Measurements from ENCODE around the gene PGLYRP1.

The PGLYRP1 gene

GRCh38 chr19:46020819-46021125 lies 2.1 kb downstream of the PGLYRP1 start:
- Histone ChIP-seq H3K27ac (ENCODE audit: low read length) (no peak overlapping the region), H3K79me2 (ENCODE audit: low read length) (no peaks in the 10 kb centered on the region), H4K20me1 (ENCODE audit: insufficient read depth, low read length) (no peaks in the 10 kb centered on the region), H3K9me3 (ENCODE audit: insufficient read depth, low read length) (no peaks in the 10 kb centered on the region), H3K27me3 (ENCODE audit: low read depth, low read length) (no peaks in the 10 kb centered on the region), H2AFZ (ENCODE audit: low read depth, low read length) (no peak overlapping the region), H3K4me3 (ENCODE audit: low read length) (no peak overlapping the region), H3K4me1 (ENCODE audit: low read length) (peaks cover 4% of the 10 kb centered on the region), H3K4me2 (ENCODE audit: low read length) (no peak overlapping the region), H3K36me3 (replicated peaks; ENCODE audit: low read depth, low read length) (peaks cover under 1% of the 10 kb centered on the region), H3K9ac (ENCODE audit: low read length) (no peak overlapping the region)
- TF ChIP-seq EZH2phosphoT487 (IDR thresholded peaks at IDR 0.05; ENCODE audit: low read depth), result no peak
- TF ChIP-seq, protein P1, sequence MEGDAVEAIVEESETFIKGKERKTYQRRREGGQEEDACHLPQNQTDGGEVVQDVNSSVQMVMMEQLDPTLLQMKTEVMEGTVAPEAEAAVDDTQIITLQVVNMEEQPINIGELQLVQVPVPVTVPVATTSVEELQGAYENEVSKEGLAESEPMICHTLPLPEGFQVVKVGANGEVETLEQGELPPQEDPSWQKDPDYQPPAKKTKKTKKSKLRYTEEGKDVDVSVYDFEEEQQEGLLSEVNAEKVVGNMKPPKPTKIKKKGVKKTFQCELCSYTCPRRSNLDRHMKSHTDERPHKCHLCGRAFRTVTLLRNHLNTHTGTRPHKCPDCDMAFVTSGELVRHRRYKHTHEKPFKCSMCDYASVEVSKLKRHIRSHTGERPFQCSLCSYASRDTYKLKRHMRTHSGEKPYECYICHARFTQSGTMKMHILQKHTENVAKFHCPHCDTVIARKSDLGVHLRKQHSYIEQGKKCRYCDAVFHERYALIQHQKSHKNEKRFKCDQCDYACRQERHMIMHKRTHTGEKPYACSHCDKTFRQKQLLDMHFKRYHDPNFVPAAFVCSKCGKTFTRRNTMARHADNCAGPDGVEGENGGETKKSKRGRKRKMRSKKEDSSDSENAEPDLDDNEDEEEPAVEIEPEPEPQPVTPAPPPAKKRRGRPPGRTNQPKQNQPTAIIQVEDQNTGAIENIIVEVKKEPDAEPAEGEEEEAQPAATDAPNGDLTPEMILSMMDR (IDR thresholded peaks at IDR 0.05; ENCODE audit: low read depth, low read length), result no peak

DNA sequence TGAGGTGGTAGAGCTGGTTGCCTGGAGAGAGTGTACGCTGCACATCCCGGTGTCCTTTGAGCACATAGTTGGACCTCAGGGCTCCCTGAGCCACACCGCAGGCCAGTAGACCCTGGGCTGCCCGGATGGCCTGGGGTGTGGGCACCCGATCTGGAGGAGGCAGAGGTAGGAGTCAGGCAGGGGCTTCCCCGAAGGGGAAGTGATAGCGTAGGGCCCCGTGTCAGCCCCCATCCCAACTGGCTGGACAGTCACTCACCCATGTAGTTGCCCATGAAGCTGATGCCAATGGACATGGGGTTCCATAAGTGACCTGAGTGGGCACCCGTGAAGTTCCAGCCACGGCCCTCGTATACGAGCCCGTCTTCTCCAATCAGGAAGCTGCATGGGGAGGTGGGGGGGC lies 3.6 kb downstream of the PGLYRP1 start:
- H4K20me1 ChIP-seq (ENCODE audit: insufficient read depth, low read length), result no peaks in the 10 kb centered on the region
- H2AFZ ChIP-seq (ENCODE audit: low read depth, low read length), result no peak overlapping the region
- no peaks in the 10 kb centered on the region for H3K27me3 ChIP-seq (ENCODE audit: low read depth, low read length)
- H3K4me1 ChIP-seq (ENCODE audit: low read length), result peaks cover 4% of the 10 kb centered on the region
- H3K9ac ChIP-seq (ENCODE audit: low read length), result no peak overlapping the region
- H3K27ac ChIP-seq (ENCODE audit: low read length), result no peak overlapping the region
- H3K4me3 ChIP-seq (ENCODE audit: low read length), result no peak overlapping the region
- TF ChIP-seq, protein P1 (IDR thresholded peaks at IDR 0.05; ENCODE audit: low read depth, low read length), result no peak
- no peak for TF ChIP-seq EZH2phosphoT487 (IDR thresholded peaks at IDR 0.05; ENCODE audit: low read depth)
- H3K79me2 ChIP-seq (ENCODE audit: low read length), result no peaks in the 10 kb centered on the region
- no peaks in the 10 kb centered on the region for H3K9me3 ChIP-seq (ENCODE audit: insufficient read depth, low read length)
- H3K36me3 ChIP-seq (replicated peaks; ENCODE audit: low read depth, low read length), result peaks cover 4% of the 10 kb centered on the region
- H3K4me2 ChIP-seq (ENCODE audit: low read length), result no peak overlapping the region

DNA sequence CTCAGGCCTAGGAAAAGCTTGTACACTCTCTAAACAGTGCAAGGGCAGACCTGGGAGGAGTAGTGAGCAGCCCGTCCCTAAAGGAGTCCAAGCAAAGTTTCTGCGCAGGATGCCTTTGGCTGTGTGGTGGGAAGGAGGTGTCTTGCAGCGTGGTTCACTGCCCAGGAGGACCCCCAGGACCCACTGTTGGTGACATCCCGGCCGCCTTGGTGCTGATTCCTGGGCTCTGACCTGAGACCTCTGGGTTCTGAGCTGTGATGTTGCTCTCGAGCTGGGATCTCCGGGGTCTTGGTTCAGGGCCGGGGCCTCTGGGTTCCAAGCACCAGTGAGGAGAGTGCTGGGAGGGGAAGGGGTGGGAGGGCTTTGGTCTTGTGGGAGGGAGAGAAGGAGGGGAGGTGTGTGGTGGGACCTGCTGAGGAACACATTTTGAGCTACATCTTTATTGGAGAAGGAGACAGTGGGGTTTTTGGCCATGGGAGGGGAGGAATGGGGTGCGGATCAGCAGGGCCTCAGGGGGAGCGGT lies 4.1 kb downstream of the PGLYRP1 start:
- Histone ChIP-seq H3K36me3 (replicated peaks; ENCODE audit: low read depth, low read length) (peaks cover 4% of the 10 kb centered on the region), H3K9ac (ENCODE audit: low read length) (no peak overlapping the region), H3K27ac (ENCODE audit: low read length) (no peak overlapping the region), H2AFZ (ENCODE audit: low read depth, low read length) (no peak overlapping the region), H3K4me2 (ENCODE audit: low read length) (no peak overlapping the region), H3K4me1 (ENCODE audit: low read length) (peaks cover 4% of the 10 kb centered on the region), H3K4me3 (ENCODE audit: low read length) (no peak overlapping the region), H3K27me3 (ENCODE audit: low read depth, low read length) (no peaks in the 10 kb centered on the region), H4K20me1 (ENCODE audit: insufficient read depth, low read length) (no peaks in the 10 kb centered on the region), H3K9me3 (ENCODE audit: insufficient read depth, low read length) (no peaks in the 10 kb centered on the region), H3K79me2 (ENCODE audit: low read length) (no peaks in the 10 kb centered on the region)
- TF ChIP-seq EZH2phosphoT487 (IDR thresholded peaks at IDR 0.05; ENCODE audit: low read depth), result no peak
- TF ChIP-seq, protein P1 (IDR thresholded peaks at IDR 0.05; ENCODE audit: low read depth, low read length), result no peak

- Histone ChIP-seq H2AFZ (ENCODE audit: low read depth, low read length) (no peak overlapping the region), H3K9ac (ENCODE audit: low read length) (no peak overlapping the region), H3K36me3 (replicated peaks; ENCODE audit: low read depth, low read length) (peaks cover 4% of the 10 kb centered on the region), H3K27ac (ENCODE audit: low read length) (no peak overlapping the region), H3K27me3 (ENCODE audit: low read depth, low read length) (no peaks in the 10 kb centered on the region), H4K20me1 (ENCODE audit: insufficient read depth, low read length) (no peaks in the 10 kb centered on the region), H3K4me1 (ENCODE audit: low read length) (peaks cover 4% of the 10 kb centered on the region), H3K4me2 (ENCODE audit: low read length) (no peak overlapping the region), H3K4me3 (ENCODE audit: low read length) (no peak overlapping the region), H3K79me2 (ENCODE audit: low read length) (no peaks in the 10 kb centered on the region), H3K9me3 (ENCODE audit: insufficient read depth, low read length) (no peaks in the 10 kb centered on the region)
- TF ChIP-seq EZH2phosphoT487 (IDR thresholded peaks at IDR 0.05; ENCODE audit: low read depth), result no peak
- TF ChIP-seq, protein P1 (IDR thresholded peaks at IDR 0.05; ENCODE audit: low read depth, low read length), result no peak
Observed at GRCh38 chr19:46017874-46018675, 4.8 kb downstream of the PGLYRP1 start.
